Kidney (tissue), 14 donors: ENCODE results near the gene PARP6. TPM values are rescaled to one million over a fixed set of nuclear protein-coding genes. Genes with fewer than 3 reads are reported as not detected.

ENCODE experiments used
- DNase-seq, 5 donors: peaks; one replicate each; pipeline ENCODE4 v3.0.0-alpha.2; 2013 to 2020
- FAIRE-seq: peaks from 2 replicates; lab custom pipeline; 2012; peaks lifted over from hg19 to GRCh38; lab: Jason Lieb, UNC
- H3K27ac ChIP-seq, 2 donors: one replicate each; pipeline ENCODE4 v1.7.0; 2013; ENCODE audit warnings: low read depth in 2 of 2, low read length in 2 of 2, inconsistent platforms in 1 of 2
- H3K27me3 ChIP-seq: one replicate; pipeline ENCODE4 v1.7.1; 2013; ENCODE audit warnings: low read length, inconsistent platforms; ENCODE audit not compliant: control insufficient read depth, insufficient read depth
- H3K36me3 ChIP-seq, 3 donors: one replicate each; pipeline versions ENCODE4 v1.7.0 to v1.7.1; 2013; ENCODE audit warnings: low read length in 3 of 3, control low read depth in 1 of 3, inconsistent platforms in 1 of 3; ENCODE audit not compliant: insufficient read depth in 3 of 3, control insufficient read depth in 2 of 3
- H3K4me1 ChIP-seq, 3 donors: one replicate each; pipeline versions ENCODE4 v1.7.0 to v1.7.1; 2013; ENCODE audit warnings: low read length in 3 of 3, inconsistent platforms in 1 of 3, low read depth in 1 of 3; ENCODE audit not compliant: control insufficient read depth in 2 of 3, insufficient read depth in 2 of 3
- H3K4me3 ChIP-seq, 3 donors: one replicate each; pipeline versions ENCODE4 v1.7.0 to v1.8.1; 2013; ENCODE audit warnings: low read length in 3 of 3, control low read depth in 1 of 3, inconsistent platforms in 1 of 3
- H3K9ac ChIP-seq, 3 donors: one replicate each; pipeline versions ENCODE4 v1.7.0 to v1.7.1; 2013; ENCODE audit warnings: low read length in 3 of 3, control low read depth in 1 of 3, inconsistent platforms in 1 of 3
- H3K9me3 ChIP-seq, 3 donors: one replicate each; pipeline versions ENCODE4 v1.7.0 to v1.7.1; 2013; ENCODE audit warnings: low read length in 3 of 3, control low read depth in 1 of 3, inconsistent platforms in 1 of 3; ENCODE audit not compliant: control insufficient read depth in 2 of 3, insufficient read depth in 1 of 3
- CTCF ChIP-seq: IDR thresholded peaks from 3 replicates; pipeline ENCODE4 v1.5.1; 2012; ENCODE audit warnings: mild to moderate bottlenecking, moderate library complexity, borderline replicate concordance; ENCODE audit not compliant: insufficient read depth; ENCODE audit errors: extremely low read depth
- intact Hi-C: fragments of 100-400 bp; cut with DNase I; formaldehyde crosslinking; loops from one replicate; pipeline ENCODE4 v1.11.1; 2022
- polyA plus RNA-seq: library from polyadenylated mRNA; stranded (reverse); fragments of 350-450 nt; fragmentation: Illumina TruSeq; extraction: RNeasy Lipid Tissue Mini Kit (QIAGEN cat#74804); gene quantifications from one replicate; pipeline ENCODE4 v1.2.3, GENCODE V29; 2014; ENCODE audit warnings: low read depth, low replicate concordance; ENCODE audit not compliant: insufficient read depth
- total RNA-seq: library from RNA; stranded (reverse); fragmentation: NEBNext Ultra II Directional; extraction: Animal tissue kit (Norgen Biotek cat#: 25700); gene quantifications from one replicate; pipeline ENCODE4 v1.2.1, GENCODE V29; 2021
- donor health status: control.
- donor health status: control.
- donor health status: control.
- donor health status: control.
- donor health status: control.
- donor health status: DM: yes; HTN: yes; CAD: no.
- donor health status: Normal renal cell carcinoma (clear cell type).

The PARP6 gene
- total and polyA plus RNA-seq, 2 donors from 2014 or later = 50.4 to 69.7 TPM

GRCh38 chr15:72231066-72231832, 41.1 kb downstream of the PARP6 start, which contains the start of gene PKM:
TSS of gene PKM (minus strand) at chr15:72231190. CDS start at chr15:72219097, 12,093 bp downstream.
- Histone ChIP-seq H3K4me3 (peak within 1 kb of the TSS; percentile 77 to 99 (median 94)), H3K9me3 (no peaks in the 10 kb centered on the region), H3K36me3 (no peaks in the 10 kb centered on the region), H3K27me3 (no peaks in the 10 kb centered on the region), H3K27ac (peak within 1 kb of the TSS; percentile 94 to 98), H3K4me1 (peaks cover 3 to 25% (median 15%) of the 10 kb centered on the region in 3 donors), H3K9ac (peak within 1 kb of the TSS; percentile 87 to 97 (median 89))
- no peak for TF ChIP-seq CTCF
- intact Hi-C loops = no loop called here
- DNase-seq (peak; percentile 98 to 99 (median 98)), FAIRE-seq (no peak)

GRCh38 chr15:72230197-72231065, 41.9 kb downstream of the PARP6 start:
- FAIRE-seq = no peak

GRCh38 chr15:72229947-72230196, 42.5 kb downstream of the PARP6 start:
- DNase-seq (no peak), FAIRE-seq (no peak)
- Histone ChIP-seq H3K4me1 (peaks cover 3 to 25% (median 15%) of the 10 kb centered on the region in 3 donors), H3K9me3 (no peaks in the 10 kb centered on the region), H3K4me3 (peak overlapping the region; percentile 64 to 99 (median 77)), H3K9ac (peak overlapping the region; percentile 28 to 79 (median 49)), H3K27me3 (no peaks in the 10 kb centered on the region), H3K36me3 (no peaks in the 10 kb centered on the region), H3K27ac (peak overlapping the region; percentile 94 to 98)
- intact Hi-C loops = no loop called here
- no peak for TF ChIP-seq CTCF

More at GRCh38 chr15:72230197-72231065, 41.9 kb downstream of the PARP6 start:
- H3K4me1 ChIP-seq = peaks cover 3 to 25% (median 15%) of the 10 kb centered on the region in 3 donors
- peak overlapping the region; percentile 79 to 97 (median 89) for H3K9ac ChIP-seq
- peak overlapping the region; percentile 94 to 98 for H3K27ac ChIP-seq
- H3K36me3 ChIP-seq = no peaks in the 10 kb centered on the region
- no peak for TF ChIP-seq CTCF
- H3K4me3 ChIP-seq = peak overlapping the region; percentile 77 to 99 (median 94)
- no peaks in the 10 kb centered on the region for H3K27me3 ChIP-seq
- peak; percentile 96 to 98 (median 98) for DNase-seq
- no peaks in the 10 kb centered on the region for H3K9me3 ChIP-seq
- intact Hi-C loops = no loop called here
